Measurements from ENCODE around the gene EPHA2.
A peak's percentile ranks its signal among the peaks of the same experiment; 100 is the strongest.
"Not testable (repeated sequence)": the region's sequence is repeated elsewhere in the genome, so short reads cannot be mapped to it uniquely, and the experiment has no call there.

Gene EPHA2

DNA sequence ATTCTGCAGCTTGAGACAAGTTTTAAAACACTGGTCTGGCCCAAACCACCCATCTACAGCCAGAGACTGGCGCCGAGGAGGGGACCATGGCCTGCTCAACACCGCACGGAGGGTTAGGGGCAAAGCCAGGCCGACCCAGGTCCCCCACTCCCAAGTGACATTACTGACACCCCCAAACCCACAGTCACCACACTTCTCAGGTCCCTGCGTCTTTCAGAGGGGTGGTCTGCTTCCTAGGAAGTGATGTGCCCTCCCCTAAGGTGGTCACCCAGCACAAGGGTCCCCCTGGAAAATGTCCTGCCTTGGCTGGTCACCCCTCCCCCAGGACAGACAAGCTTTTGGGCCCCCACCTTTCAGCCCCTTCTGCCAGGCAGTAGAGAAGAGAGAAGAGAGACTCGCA is 20.8 kb upstream of the EPHA2 start:
- H3K27me3 Mint-ChIP-seq, result peaks cover 46 to 70% of the 10 kb centered on the region in 2 donors
- no peak for DNase-seq
- H3K9me3 Mint-ChIP-seq, result no peaks in the 10 kb centered on the region
- peaks cover 0 to 1% of the 10 kb centered on the region in 2 donors for H3K36me3 Mint-ChIP-seq
- H3K27ac Mint-ChIP-seq, result no peak overlapping the region
- H3K4me3 Mint-ChIP-seq, result no peak overlapping the region
- peaks cover 7% of the 10 kb centered on the region in 2 donors for H3K4me1 Mint-ChIP-seq
- no peak for ATAC-seq (replicated peaks)

DNA sequence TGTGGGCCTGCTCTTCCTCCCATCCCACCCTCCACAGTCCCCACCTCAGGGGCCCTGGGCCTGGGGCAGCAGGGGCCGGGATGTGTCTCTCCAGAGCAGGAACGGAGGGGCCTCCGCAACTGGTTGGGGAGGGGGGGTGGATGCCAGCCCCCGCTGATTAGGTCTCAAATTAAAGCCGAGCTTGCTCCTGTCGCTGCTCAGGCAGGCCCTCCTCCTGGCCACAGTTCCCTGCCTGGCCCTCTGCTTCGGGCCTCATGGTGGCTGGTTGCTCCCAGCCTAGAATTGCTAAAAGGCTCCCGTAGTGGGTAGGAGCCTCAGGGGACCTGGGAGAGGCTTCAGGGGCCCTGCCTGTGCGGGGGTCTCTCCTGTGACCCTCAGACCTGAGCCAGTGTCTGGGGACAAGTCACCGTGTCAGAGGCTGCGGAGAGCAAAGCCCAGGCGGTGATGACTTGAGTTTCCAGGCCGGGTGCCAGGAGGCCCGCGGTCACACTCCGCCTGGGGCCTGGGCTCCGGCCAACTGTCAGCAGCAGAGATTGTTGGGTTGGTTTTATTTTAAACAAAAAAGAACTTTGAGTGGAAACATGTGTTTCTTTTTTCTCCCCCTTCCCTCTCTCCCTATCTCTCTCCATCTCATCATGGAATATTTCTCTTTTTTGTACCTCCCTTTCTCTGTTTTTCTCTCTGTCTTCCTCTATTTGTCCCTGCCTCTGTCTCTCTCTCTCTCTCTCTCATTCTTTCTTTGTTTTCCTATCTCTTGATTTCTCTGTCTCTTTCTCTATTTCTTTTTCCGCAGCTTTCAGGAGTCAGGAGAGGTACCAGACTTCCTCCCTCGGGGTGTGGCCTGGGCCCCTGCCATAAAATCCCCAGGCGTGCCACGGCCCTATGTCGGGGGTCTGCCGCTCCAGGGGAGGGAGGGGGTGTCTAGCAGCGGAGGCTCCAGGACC is 20.0 kb upstream of the EPHA2 start:
- no peak overlapping the region for H3K4me3 Mint-ChIP-seq
- peak in 1 of 2 donors; percentile 30 for ATAC-seq (replicated peaks)
- H3K4me1 Mint-ChIP-seq, result peaks cover 7 to 9% of the 10 kb centered on the region in 2 donors
- H3K36me3 Mint-ChIP-seq, result peaks cover 0 to 1% of the 10 kb centered on the region in 2 donors
- H3K27me3 Mint-ChIP-seq, result peaks cover 48 to 73% of the 10 kb centered on the region in 2 donors
- no peaks in the 10 kb centered on the region for H3K9me3 Mint-ChIP-seq
- peak overlapping the region; percentile 9 for H3K27ac Mint-ChIP-seq
- no peak for DNase-seq

DNA sequence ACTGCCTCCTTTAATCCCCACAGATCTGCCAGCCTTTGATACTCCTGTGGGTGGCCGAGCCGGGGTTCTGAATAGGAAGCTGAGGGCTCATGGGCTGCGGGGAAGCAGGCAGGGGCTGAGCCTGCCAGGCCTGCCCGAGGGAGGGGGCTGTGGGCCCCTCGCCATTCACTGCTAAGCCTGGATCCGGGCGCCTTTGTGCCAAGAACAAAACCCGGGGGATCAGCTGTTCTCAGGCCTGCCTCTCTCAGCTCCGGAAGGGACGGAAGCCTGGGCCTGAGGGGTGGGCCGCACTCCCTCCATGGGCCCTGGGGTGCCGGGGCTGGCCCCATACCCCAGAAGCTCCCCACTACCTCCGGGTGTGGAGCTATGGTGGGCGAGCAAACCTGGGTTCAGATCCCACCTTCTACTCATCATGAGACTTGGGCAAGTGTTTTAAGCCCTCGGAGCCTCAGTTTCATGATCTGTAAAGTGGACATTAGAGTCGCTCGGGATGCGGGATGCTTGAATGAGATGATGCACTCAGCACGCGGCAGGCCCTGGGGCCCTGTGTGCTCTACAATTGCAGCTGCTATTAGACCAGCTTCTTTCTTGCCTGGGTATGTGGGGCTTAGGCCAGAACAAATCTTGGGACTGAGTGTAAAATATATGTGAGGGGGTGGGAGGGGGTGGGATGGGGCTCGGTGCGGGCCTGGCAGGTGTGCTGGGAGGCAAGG is 19.2 kb upstream of the EPHA2 start:
- no peaks in the 10 kb centered on the region for H3K9me3 Mint-ChIP-seq
- H3K4me1 Mint-ChIP-seq, result peaks cover 7 to 9% of the 10 kb centered on the region in 2 donors
- H3K27ac Mint-ChIP-seq, result no peak overlapping the region
- peaks cover 0 to 1% of the 10 kb centered on the region in 2 donors for H3K36me3 Mint-ChIP-seq
- ATAC-seq (replicated peaks), result no peak
- H3K4me3 Mint-ChIP-seq, result no peak overlapping the region
- no peak for DNase-seq
- H3K27me3 Mint-ChIP-seq, result peaks cover 48 to 80% of the 10 kb centered on the region in 2 donors

DNA sequence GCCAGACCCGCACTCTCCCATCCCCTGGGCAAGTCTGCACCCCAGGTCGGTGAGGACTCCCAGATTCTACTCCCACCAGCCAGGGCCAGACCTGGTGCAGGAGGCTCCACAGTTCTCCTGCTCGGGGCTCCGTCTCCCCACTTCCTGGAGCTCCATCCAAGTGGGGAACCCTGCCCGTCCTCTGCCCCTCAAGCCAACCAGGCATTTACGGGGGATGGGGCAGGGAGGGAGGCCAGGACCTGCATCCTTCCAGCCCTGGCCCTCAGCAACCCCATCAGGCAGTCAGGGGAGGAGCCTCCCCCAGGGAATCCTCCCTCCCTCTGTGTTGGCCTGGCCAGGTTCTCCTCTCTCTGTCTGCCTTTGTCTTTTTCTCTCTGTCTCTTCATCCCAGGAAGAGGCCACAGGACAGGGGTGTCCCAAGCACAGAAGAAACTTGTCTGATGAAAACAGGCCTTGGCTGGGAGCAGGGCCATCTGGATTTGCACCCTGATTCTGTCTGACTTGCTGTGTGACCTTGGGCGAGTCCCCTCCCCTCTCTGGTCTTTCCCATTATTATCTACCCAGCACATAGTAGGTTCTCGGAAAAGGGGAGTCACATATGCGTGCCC is 18.5 kb upstream of the EPHA2 start:
- Mint-ChIP-seq H3K9me3 (no peaks in the 10 kb centered on the region), H3K4me1 (peaks cover 11 to 12% of the 10 kb centered on the region in 2 donors), H3K36me3 (peaks cover 0 to 1% of the 10 kb centered on the region in 2 donors), H3K4me3 (no peak overlapping the region), H3K27me3 (peaks cover 48 to 80% of the 10 kb centered on the region in 2 donors), H3K27ac (no peak overlapping the region)
- no peak for ATAC-seq (replicated peaks)
- no peak for DNase-seq

DNA sequence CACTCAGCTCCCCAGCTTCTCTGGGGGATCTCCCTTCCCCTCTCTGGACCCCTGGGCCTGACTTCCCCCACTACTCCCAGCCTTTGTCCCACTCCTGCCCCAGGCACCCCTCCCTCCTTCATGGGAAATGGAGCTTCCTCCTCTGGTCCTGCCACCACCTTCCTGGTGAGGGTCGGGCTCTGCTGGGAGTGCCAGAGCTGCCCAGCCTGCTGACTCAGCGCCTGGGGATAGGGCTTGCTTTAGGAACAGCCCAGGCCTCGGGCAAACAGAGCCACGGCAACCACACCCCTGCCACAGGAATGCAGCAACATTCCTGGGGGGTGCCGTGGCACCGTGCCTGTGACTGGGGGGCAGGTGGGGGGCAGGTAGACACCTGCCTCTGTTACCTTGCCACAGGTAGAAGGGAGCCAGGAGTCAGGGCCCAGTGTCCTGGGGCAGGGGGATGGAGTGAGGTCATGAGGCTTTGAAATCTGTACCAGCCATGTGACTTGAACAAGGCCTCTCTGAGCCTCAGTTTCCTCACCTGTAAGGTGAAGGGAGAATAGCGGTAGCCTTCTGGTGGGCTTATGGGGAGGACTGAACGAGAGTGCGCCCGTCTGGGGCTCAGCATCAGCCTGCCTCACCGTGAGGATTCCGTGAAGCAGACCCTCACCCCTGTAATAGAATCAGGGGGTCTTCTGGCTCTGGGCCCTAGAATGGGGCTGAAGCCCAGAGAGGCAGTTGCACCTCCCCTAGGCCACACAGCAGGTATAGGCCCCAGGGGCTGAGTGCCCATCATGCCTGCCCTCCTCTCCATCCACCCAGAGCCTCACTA is 17.8 kb upstream of the EPHA2 start:
- no peak for DNase-seq
- Mint-ChIP-seq H3K9me3 (no peaks in the 10 kb centered on the region), H3K27ac (peak overlapping the region; percentile 14), H3K4me1 (peaks cover 17 to 19% of the 10 kb centered on the region in 2 donors), H3K4me3 (no peak overlapping the region), H3K36me3 (peaks cover 0 to 1% of the 10 kb centered on the region in 2 donors), H3K27me3 (peaks cover 42 to 74% of the 10 kb centered on the region in 2 donors)
- no peak for ATAC-seq (replicated peaks)

DNA sequence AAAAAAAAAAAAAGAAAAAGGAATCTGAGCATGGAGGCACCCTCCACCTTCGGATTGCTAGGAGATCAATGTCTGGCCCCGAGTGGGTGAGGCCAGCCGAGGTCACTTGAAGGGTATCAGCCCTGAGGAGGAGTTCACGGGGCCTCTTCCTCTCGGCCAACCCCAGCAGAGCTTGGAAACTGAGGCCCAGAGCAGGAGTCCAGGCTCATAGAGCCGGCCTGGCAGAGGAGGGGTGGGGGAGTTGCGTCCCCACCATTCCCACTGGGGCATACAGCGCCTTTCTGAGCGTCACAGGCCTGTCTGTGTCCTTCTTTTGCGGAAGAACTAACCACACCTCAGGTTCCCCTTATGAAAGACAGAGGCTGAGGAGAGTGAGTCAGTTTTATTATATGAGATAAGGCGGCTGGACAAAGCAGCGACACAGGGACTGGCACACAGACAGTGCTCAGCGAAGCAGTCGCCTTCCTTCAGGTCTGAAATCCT is 17.1 kb upstream of the EPHA2 start:
- Mint-ChIP-seq H3K36me3 (peaks cover 0 to 1% of the 10 kb centered on the region in 2 donors), H3K27ac (peak overlapping the region; percentile 14), H3K4me3 (no peak overlapping the region), H3K27me3 (peaks cover 37 to 68% of the 10 kb centered on the region in 2 donors), H3K4me1 (peaks cover 21 to 25% of the 10 kb centered on the region in 2 donors), H3K9me3 (no peaks in the 10 kb centered on the region)
- DNase-seq (no peak), ATAC-seq (replicated peaks) (peak; percentile 72 to 77)

DNA sequence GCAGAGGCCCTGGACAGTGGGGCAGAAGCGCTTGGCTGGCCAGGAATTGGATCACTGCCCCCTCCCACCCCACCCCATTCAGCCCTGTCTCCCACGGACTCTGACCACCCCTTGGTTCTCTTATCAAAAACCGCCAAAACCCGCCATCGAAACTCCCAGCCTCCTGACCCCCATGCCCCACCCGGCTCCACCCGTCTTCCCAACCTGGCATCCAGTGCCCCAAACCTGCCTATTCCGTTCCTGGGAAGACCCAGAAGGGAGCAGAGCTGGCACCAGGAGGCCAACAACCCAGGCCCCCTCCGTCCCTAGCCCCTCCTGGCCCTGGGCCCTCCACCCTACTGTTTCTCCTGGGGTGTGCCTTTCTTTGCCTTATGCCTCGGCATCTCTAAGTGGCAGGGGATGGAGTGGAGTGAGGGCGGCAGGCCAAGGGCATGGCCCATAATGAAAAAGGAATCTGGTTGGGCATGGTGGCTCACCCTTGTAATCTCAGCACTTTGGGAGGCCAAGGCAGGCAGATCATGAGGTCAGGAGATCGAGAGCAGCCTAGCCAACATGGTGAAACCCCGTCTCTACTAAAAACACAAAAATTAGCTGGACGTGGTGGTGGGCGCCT is 16.5 kb upstream of the EPHA2 start:
- ATAC-seq (replicated peaks) (no peak), DNase-seq (no peak)
- Mint-ChIP-seq H3K27me3 (peaks cover 31 to 61% of the 10 kb centered on the region in 2 donors), H3K27ac (no peak overlapping the region), H3K4me1 (peaks cover 23 to 28% of the 10 kb centered on the region in 2 donors), H3K9me3 (no peaks in the 10 kb centered on the region), H3K36me3 (peaks cover 0 to 1% of the 10 kb centered on the region in 2 donors), H3K4me3 (no peak overlapping the region)

DNA sequence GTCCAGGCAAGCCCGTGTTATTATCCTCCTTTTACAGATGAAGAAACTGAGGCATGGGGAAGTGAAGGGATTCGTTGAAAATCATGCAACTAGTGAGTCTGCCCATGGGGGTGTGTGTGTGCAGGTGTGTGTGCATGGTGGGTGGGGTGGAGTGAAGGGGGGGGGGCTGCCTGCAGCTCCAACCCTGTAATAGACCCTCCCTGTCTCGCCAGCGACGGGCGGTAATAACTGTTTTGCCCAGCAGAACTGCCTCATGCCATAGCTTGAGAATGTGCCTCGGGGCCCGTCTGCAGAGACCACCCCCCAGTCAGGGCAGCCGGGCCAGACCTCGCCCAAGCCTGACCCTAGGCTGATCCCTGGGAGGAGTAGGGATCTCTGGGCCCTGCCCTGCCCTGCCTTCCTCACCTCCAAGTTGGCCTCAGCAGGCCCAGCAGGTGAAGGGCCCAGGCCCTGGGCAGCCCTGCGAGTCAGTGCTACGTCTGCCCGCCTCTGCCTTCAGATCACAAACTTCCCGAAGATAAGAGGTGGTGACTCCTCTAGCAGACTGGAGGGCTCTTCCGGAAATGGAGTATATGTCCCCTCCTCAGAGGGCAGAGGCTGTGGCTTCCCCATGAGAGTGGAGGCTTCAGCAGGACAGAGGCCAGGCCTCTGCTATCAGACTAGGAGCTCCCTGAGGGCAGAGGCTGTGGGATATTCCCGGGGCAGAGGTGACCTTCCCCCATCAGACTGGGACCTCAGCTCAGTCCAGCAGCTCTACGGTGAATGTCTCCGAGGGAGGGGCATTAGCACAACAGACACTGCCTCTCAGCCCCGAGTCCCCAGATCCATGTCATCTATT is 15.7 kb upstream of the EPHA2 start:
- ATAC-seq (replicated peaks) (no peak), DNase-seq (no peak)
- Mint-ChIP-seq H3K4me3 (no peak overlapping the region), H3K27ac (no peak overlapping the region), H3K9me3 (no peaks in the 10 kb centered on the region), H3K4me1 (peaks cover 24 to 31% of the 10 kb centered on the region in 2 donors), H3K36me3 (peaks cover 0 to 1% of the 10 kb centered on the region in 2 donors), H3K27me3 (peaks cover 23 to 53% of the 10 kb centered on the region in 2 donors)

DNA sequence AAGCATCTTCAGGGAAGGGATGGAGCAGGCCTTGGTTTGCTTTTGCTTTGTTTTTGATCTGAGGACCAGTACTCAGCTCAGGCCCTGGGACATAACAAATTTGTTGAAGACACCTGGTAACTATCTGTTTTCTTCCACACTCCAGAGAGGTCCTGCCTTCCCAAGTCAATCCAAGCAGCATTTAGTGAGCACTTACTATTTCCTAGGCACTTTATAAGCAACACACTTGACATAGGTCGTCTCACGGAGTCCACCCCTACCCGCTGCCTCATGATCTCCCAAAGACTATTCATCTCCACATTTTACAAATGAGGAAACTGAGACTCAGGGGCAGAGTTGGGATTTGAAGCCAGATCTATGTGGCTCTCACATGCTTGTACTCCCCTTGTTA is 14.4 kb upstream of the EPHA2 start:
- Mint-ChIP-seq H3K4me3 (no peak overlapping the region), H3K36me3 (peaks cover 0 to 1% of the 10 kb centered on the region in 2 donors), H3K27me3 (peaks cover 16 to 54% of the 10 kb centered on the region in 2 donors), H3K27ac (no peak overlapping the region), H3K9me3 (no peaks in the 10 kb centered on the region), H3K4me1 (peaks cover 24 to 41% of the 10 kb centered on the region in 2 donors)
- DNase-seq, result no peak
- ATAC-seq (replicated peaks), result no peak

DNA sequence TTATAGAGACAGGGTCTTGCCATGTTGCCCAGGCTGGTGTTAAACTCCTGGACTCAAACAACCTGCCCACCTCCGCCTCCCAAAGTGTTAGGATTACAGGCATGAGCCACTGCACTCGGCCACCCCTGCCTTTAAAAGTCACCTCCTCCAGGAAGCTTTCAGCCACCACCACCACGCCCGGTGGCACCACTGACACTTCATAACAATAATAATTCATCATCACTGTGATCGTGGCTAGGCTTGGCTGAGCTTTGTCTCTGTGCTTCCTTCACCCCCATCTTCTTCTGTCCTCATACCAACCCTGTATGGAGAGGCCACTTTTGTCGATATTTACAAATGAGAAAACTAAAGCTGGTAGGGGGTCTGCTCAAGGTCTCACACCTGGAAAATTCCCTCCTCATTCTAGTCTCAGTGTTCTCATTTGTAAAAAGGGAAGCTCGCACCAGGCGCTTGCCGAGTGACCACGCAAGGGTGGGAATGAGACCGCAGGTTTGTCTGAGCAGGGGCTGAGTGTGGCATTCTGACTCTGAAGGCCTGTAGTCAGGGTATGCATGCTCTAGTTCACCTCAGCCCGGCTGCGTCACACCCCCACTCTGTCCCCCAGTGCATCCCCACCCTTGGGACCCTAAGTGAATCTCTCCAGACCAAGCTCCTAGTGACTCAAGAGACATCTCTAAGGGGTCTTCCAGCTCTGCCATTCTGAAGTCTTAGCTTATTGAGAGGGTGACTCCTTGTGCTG is 12.9 kb upstream of the EPHA2 start:
- Mint-ChIP-seq H3K9me3 (no peaks in the 10 kb centered on the region), H3K4me3 (peak overlapping the region; percentile 76 to 85), H3K36me3 (peaks cover 0 to 1% of the 10 kb centered on the region in 2 donors), H3K27ac (peak overlapping the region; percentile 37), H3K4me1 (peaks cover 28 to 51% of the 10 kb centered on the region in 2 donors), H3K27me3 (peaks cover 7 to 50% of the 10 kb centered on the region in 2 donors)
- ATAC-seq (replicated peaks), result peak; percentile 67 to 75
- no peak for DNase-seq

DNA sequence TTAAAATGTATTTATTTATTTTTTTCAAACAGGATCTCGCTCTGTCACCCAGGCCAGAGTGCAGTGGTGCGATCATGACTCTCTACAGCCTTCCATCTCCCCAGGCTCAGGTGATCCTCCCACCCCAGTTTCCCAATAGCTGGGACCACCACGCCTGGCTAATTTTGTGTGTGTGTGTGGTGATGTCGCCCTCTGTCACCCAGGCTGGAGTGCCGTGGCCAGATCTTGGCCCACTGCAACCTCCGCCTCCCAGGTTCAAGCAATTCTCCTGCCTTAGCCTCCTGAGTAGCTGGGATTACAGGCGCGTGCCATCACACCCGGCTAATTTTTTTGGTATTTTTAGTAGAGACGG is 12.3 kb upstream of the EPHA2 start:
- Mint-ChIP-seq H3K27ac (peak overlapping the region; percentile 51), H3K4me1 (peaks cover 23 to 45% of the 10 kb centered on the region in 2 donors), H3K27me3 (peaks cover 4 to 46% of the 10 kb centered on the region in 2 donors), H3K4me3 (peak overlapping the region; percentile 76 to 85)
- not testable (repeated sequence) for ATAC-seq (replicated peaks); H3K36me3 Mint-ChIP-seq; H3K9me3 Mint-ChIP-seq; DNase-seq
